ENCODE data around the gene LRCOL1.

Gene LRCOL1

GRCh38 chr12:132622437-132623071 lies 12.2 kb upstream of the LRCOL1 start:
- no peak for DNase-seq (ENCODE audit: low spot score)

GRCh38 chr12:132621657-132622435 lies 11.5 kb upstream of the LRCOL1 start:
- DNase-seq (ENCODE audit: low spot score): no peak
- TF ChIP-seq CTCF (IDR thresholded peaks at IDR 0.05; ENCODE audit: extremely low read depth, insufficient read depth, missing control alignments): no peak
- in situ Hi-C loops (cut with MboI; ENCODE audit: low pct_unique_long_range_greater_than_20kb, low sequenced_read_pairs, unreplicated experiment): loop anchor here (25.0 kb wide), 1 partner anchor 210 kb away; no protein-coding TSS in a partner anchor

More at GRCh38 chr12:132622437-132623071, 12.2 kb upstream of the LRCOL1 start:
- no peak for TF ChIP-seq CTCF (IDR thresholded peaks at IDR 0.05; ENCODE audit: extremely low read depth, insufficient read depth, missing control alignments)
- in situ Hi-C loops (cut with MboI; ENCODE audit: low pct_unique_long_range_greater_than_20kb, low sequenced_read_pairs, unreplicated experiment): loop anchor here (25.0 kb wide), 1 partner anchor 210 kb away; no protein-coding TSS in a partner anchor

- in situ Hi-C loops (cut with MboI; ENCODE audit: low pct_unique_long_range_greater_than_20kb, low sequenced_read_pairs, unreplicated experiment): loop anchor here (25.0 kb wide), 1 partner anchor 209 kb away; no protein-coding TSS in a partner anchor
- DNase-seq (ENCODE audit: low spot score): no peak
- TF ChIP-seq CTCF (IDR thresholded peaks at IDR 0.05; ENCODE audit: extremely low read depth, insufficient read depth, missing control alignments): no peak
Measured at GRCh38 chr12:132620899-132621656, 10.7 kb upstream of the LRCOL1 start.

GRCh38 chr12:132620113-132620898 lies 9.9 kb upstream of the LRCOL1 start:
- TF ChIP-seq CTCF (IDR thresholded peaks at IDR 0.05; ENCODE audit: extremely low read depth, insufficient read depth, missing control alignments): no peak
- in situ Hi-C loops (cut with MboI; ENCODE audit: low pct_unique_long_range_greater_than_20kb, low sequenced_read_pairs, unreplicated experiment): loop anchor here (25.0 kb wide), 1 partner anchor 208 kb away; no protein-coding TSS in a partner anchor
- no peak for DNase-seq (ENCODE audit: low spot score)

GRCh38 chr12:132619386-132620112 lies 9.2 kb upstream of the LRCOL1 start:
- in situ Hi-C loops (cut with MboI; ENCODE audit: low pct_unique_long_range_greater_than_20kb, low sequenced_read_pairs, unreplicated experiment): loop anchor here (25.0 kb wide), 1 partner anchor 207 kb away; no protein-coding TSS in a partner anchor
- TF ChIP-seq CTCF (IDR thresholded peaks at IDR 0.05; ENCODE audit: extremely low read depth, insufficient read depth, missing control alignments): no peak
- no peak for DNase-seq (ENCODE audit: low spot score)
